NB4 (cell line): Measurements from ENCODE around the gene GFAP.
A peak's percentile ranks its signal among the peaks of the same experiment; 100 is the strongest.

Experiments
- DNase-seq: peaks from one replicate; pipeline ENCODE4 v3.0.0; 2010; ENCODE audit warnings: low read depth
- H3K4me3 ChIP-seq: one replicate; pipeline ENCODE4 v1.5.1; 2011; ENCODE audit warnings: mild to moderate bottlenecking, low read depth, low read length, moderate library complexity
- CTCF ChIP-seq: IDR thresholded peaks from one replicate; pipeline ENCODE4 v1.5.1; 2012; ENCODE audit warnings: low read depth, low read length
- MAX ChIP-seq: IDR thresholded peaks from 2 replicates; pipeline ENCODE4 v1.6.1; 2011; ENCODE audit warnings: low read depth, low read length
- MYC ChIP-seq: IDR thresholded peaks from 2 replicates; pipeline ENCODE4 v1.6.1; 2011; ENCODE audit warnings: low read depth, low read length
- POLR2A ChIP-seq: IDR thresholded peaks from 2 replicates; pipeline ENCODE4 v1.6.1; 2011; ENCODE audit warnings: mild to moderate bottlenecking; ENCODE audit not compliant: insufficient read length; ENCODE audit errors: extremely low read depth

The GFAP gene

GRCh38 chr17:44912763-44913544, 2.3 kb downstream of the GFAP start:
- TF ChIP-seq CTCF (no peak), MAX (no peak), POLR2A (no peak), MYC (no peak)
- no peak for DNase-seq
- H3K4me3 ChIP-seq = no peak overlapping the region

GRCh38 chr17:44911133-44912001, 3.9 kb downstream of the GFAP start:
- DNase-seq = peak; percentile 73
- H3K4me3 ChIP-seq = no peak overlapping the region
- peak; percentile 60 for TF ChIP-seq CTCF
- no peak for TF ChIP-seq MYC

DNA sequence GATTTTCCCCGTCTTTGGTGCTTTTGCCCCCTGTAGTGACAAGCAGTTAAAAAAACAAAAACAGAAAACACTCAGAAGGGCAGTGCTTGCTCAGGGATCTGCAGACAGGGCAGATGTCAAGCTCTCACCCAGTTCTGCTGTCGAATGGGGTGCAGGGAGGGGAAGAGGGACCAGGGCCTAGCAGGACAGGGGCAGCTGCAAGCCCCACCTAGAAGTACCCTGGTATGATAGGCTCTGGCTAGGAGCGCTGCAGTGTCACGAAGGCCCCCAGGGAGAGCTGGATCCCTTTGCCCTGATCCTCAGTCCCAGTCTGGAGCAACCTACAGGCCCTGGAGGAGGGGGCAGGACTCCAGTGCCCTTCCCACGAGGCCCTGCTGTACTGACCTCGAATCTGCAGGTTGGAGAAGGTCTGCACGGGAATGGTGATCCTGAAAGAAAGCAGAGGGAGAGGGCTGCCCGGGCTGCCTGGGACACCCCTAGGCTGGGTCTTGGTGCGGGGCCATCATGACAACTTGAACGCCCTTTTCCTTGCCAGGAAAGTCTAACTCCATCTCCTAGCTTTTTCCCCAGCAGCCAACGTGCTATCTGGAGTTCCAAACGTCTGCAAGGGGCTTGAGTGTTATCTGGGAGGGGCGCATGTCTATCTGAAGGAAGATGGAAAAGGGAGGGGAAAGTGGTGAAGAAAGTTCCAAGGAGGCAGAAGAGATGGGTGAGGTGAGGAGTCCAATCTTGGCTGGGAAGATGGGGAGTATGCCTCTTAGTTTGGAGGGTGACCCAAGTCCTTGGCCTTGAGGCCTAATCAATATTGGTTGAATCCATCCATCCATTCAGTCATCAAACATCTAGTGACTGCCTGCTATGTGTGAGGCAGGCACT, 4.8 kb downstream of the GFAP start:
- DNase-seq = no peak
- no peak for TF ChIP-seq MYC
- TF ChIP-seq CTCF = no peak
- TF ChIP-seq MAX = no peak
- no peak for TF ChIP-seq POLR2A
- H3K4me3 ChIP-seq = no peak overlapping the region

DNA sequence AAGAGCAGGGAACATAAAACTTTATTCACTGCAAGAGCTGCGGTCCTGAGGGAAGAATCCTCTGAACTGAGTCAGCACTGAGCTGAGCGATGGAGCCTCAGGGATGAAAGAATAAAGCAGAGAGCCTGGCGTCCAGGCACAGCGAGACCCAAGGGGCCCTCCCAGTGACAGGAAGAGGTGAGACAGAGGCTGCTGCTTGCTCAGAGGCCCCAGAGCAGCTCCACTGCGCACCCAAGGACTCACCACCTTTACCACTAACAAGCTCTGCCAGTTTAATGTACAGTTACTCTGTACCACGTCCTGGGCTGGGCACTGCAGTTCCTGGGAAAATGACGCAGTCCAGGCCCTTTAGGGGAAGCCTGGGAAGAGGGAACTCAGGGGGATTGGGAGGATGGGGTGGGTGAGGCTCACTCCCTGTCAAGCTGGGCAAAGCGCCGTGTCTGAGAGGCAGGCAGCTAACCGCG, 5.6 kb downstream of the GFAP start:
- DNase-seq = no peak
- no peak overlapping the region for H3K4me3 ChIP-seq
- TF ChIP-seq MAX = no peak
- no peak for TF ChIP-seq CTCF
- no peak for TF ChIP-seq POLR2A
- TF ChIP-seq MYC = no peak

GRCh38 chr17:44908761-44909326, 6.5 kb downstream of the GFAP start:
- TF ChIP-seq MYC (no peak), CTCF (no peak), MAX (no peak), POLR2A (no peak)
- DNase-seq = no peak
- no peak overlapping the region for H3K4me3 ChIP-seq
